HepG2 (cell line): Measurements from ENCODE around the gene ZNF628. TPM values are rescaled to one million over a fixed set of nuclear protein-coding genes. Genes with fewer than 3 reads are reported as not detected.
A peak's percentile ranks its signal among the peaks of the same experiment; 100 is the strongest.

ENCODE experiments used
- BCLAF1 ChIP-seq: fragments of 450-650 bp; IDR thresholded peaks from 2 replicates; pipeline ENCODE4 v1.6.1; 2017; ENCODE audit warnings: mild to moderate bottlenecking
- CHD2 ChIP-seq: IDR thresholded peaks from 2 replicates; pipeline ENCODE4 v1.6.1; 2011; ENCODE audit warnings: low read depth, low read length, improper control_type of control experiment
- GLI4 ChIP-seq: sonication (generic); formaldehyde crosslinking; IDR thresholded peaks from 2 replicates; pipeline ENCODE4 v1.5.1; 2020; ENCODE audit warnings: missing genetic modification reagents, mild to moderate bottlenecking, moderate library complexity, borderline replicate concordance
- HMGA1 ChIP-seq: sonication (generic); formaldehyde crosslinking; conservative IDR thresholded peaks from 2 replicates; pipeline ENCODE4 v1.4.0; 2020; ENCODE audit warnings: missing genetic modification reagents
- KDM1A ChIP-seq: IDR thresholded peaks from 2 replicates; pipeline ENCODE4 v1.6.1; 2016; ENCODE audit warnings: missing compliant biosample characterization
- MTERF4 ChIP-seq: sonication (generic); formaldehyde crosslinking; IDR thresholded peaks from 2 replicates; pipeline ENCODE4 v1.8.0; 2023; ENCODE audit warnings: mild to moderate bottlenecking, missing genetic modification reagents
- NFIB ChIP-seq: sonication (generic); formaldehyde crosslinking; IDR thresholded peaks from 2 replicates; pipeline ENCODE4 v1.9.0; 2021; ENCODE audit warnings: missing genetic modification reagents, mild to moderate bottlenecking, borderline replicate concordance
- POGZ ChIP-seq: sonication (generic); formaldehyde crosslinking; IDR thresholded peaks from 2 replicates; pipeline ENCODE4 v1.4.0; 2020; ENCODE audit warnings: mild to moderate bottlenecking, missing genetic modification reagents
- SMAD9 ChIP-seq: sonication (generic); formaldehyde crosslinking; IDR thresholded peaks from 2 replicates; pipeline ENCODE4 v1.5.1; 2020; ENCODE audit warnings: mild to moderate bottlenecking, missing genetic modification reagents
- SMYD3 ChIP-seq: sonication (generic); formaldehyde crosslinking; IDR thresholded peaks from 2 replicates; pipeline ENCODE4 v1.8.1; 2023; ENCODE audit warnings: mild to moderate bottlenecking, missing genetic modification reagents
- ZNF274 ChIP-seq: sonication (generic); formaldehyde crosslinking; IDR thresholded peaks from 2 replicates; pipeline ENCODE4 v1.5.1; 2020; ENCODE audit warnings: mild to moderate bottlenecking, missing genetic modification reagents
- ZNF337 ChIP-seq: sonication (generic); formaldehyde crosslinking; IDR thresholded peaks from 2 replicates; pipeline ENCODE4 v1.5.1; 2020; ENCODE audit warnings: missing genetic modification reagents, low read depth, mild to moderate bottlenecking, borderline replicate concordance
- ZNF574 ChIP-seq: sonication (generic); formaldehyde crosslinking; IDR thresholded peaks from 2 replicates; pipeline ENCODE4 v1.4.0; 2020; ENCODE audit warnings: missing genetic modification reagents
- polyA plus RNA-seq, 8 experiments: library from polyadenylated mRNA; depleted of rRNA in 3 of 8; stranded (reverse) in 7 of 8; unstranded in 1 of 8; fragments of >200 nt; fragmentation: Illumina TruSeq in 4 of 8; extraction: Trizol in 4 of 8; gene quantifications; 2 replicates each; pipeline versions ENCODE4 v1.2.1 to v1.2.3, GENCODE V29; 2011 to 2016; ENCODE audit warnings: low read depth in 4 of 8, missing spikeins in 1 of 8, mixed read lengths in 1 of 8; ENCODE audit not compliant: insufficient read depth in 1 of 8
- total RNA-seq, 5 experiments: library from RNA; depleted of rRNA; stranded (reverse); fragments of >200 nt; fragmentation: Illumina TruSeq; extraction: Trizol; gene quantifications; 2 replicates each; pipeline ENCODE4 v1.2.3, GENCODE V29; 2016; ENCODE audit warnings: low read depth in 1 of 5
- TF ChIP-seq, protein P1 (sequence below): IDR thresholded peaks from 2 replicates; pipeline ENCODE4 v1.6.1; 2012; ENCODE audit warnings: low read depth, low read length, improper control_type of control experiment
- TF ChIP-seq, protein P2 (sequence below): sonication (generic); formaldehyde crosslinking; IDR thresholded peaks from 2 replicates; pipeline ENCODE4 v1.4.0; 2020; ENCODE audit warnings: mild to moderate bottlenecking, missing genetic modification reagents
- TF ChIP-seq, protein P3 (sequence below): IDR thresholded peaks from 2 replicates; pipeline ENCODE4 v1.6.1; 2016

The ZNF628 gene
- total and polyA plus RNA-seq, 2 of the 13 experiments (the other 11 are each of a cell fraction or from before 2014, with no cell fraction given), result 0.54 to 1.2 TPM

DNA sequence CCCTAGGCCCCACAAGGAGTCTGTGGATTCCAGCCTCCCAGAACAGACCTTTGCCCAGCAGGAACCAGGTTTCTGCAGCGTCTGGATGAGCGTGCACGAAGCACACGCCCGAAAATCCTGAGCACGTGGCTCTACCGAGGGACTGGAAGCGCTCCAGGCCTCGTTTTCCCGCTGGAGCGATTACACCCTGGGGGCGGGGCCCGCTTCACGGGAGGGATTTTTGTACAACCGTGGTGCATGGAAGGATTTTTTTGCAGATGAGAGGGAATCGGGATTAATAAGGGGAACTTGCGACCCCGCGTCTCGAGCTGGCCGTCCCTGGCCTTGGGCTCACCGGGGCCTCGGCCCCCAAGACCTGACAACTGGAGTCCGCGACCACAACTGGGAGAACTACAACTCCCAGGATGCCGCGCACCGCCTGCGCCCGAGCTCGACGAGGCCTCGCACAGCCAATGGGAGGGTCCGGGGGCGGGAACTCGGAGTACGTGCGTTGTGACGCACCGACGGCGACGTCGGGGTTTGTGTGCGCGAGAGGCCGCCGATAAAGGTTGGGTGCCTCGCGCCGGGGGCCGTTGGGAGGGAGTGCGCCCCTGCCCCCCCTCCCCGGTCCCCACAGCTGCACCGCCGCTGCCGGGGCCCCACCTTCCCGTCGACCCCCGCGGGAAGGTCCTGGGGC is at the start of gene ZNF628 (continued):
- TF ChIP-seq BCLAF1, result no peak
- no peak for TF ChIP-seq NFIB
- TF ChIP-seq KDM1A (CRISPR knock-in tag), result no peak
- TF ChIP-seq ZNF337 (CRISPR knock-in tag), result no peak
- no peak; the same call in 1 of the 2 replicates for TF ChIP-seq POGZ (CRISPR knock-in tag)
- TF ChIP-seq, protein P1, sequence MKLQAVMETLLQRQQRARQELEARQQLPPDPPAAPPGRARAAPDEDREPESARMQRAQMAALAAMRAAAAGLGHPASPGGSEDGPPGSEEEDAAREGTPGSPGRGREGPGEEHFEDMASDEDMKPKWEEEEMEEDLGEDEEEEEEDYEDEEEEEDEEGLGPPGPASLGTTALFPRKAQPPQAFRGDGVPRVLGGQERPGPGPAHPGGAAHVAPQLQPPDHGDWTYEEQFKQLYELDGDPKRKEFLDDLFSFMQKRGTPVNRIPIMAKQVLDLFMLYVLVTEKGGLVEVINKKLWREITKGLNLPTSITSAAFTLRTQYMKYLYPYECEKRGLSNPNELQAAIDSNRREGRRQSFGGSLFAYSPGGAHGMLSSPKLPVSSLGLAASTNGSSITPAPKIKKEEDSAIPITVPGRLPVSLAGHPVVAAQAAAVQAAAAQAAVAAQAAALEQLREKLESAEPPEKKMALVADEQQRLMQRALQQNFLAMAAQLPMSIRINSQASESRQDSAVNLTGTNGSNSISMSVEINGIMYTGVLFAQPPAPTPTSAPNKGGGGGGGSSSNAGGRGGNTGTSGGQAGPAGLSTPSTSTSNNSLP, result no peak
- TF ChIP-seq ZNF574 (CRISPR knock-in tag), result peak; percentile 73
- 0 out of 2 replicates have a peak, but pooled peaks have one; percentile 50 for TF ChIP-seq MTERF4 (CRISPR knock-in tag)
- TF ChIP-seq CHD2, result peak; percentile 64; the same call in 1 of the 2 replicates
- TF ChIP-seq, protein P2, sequence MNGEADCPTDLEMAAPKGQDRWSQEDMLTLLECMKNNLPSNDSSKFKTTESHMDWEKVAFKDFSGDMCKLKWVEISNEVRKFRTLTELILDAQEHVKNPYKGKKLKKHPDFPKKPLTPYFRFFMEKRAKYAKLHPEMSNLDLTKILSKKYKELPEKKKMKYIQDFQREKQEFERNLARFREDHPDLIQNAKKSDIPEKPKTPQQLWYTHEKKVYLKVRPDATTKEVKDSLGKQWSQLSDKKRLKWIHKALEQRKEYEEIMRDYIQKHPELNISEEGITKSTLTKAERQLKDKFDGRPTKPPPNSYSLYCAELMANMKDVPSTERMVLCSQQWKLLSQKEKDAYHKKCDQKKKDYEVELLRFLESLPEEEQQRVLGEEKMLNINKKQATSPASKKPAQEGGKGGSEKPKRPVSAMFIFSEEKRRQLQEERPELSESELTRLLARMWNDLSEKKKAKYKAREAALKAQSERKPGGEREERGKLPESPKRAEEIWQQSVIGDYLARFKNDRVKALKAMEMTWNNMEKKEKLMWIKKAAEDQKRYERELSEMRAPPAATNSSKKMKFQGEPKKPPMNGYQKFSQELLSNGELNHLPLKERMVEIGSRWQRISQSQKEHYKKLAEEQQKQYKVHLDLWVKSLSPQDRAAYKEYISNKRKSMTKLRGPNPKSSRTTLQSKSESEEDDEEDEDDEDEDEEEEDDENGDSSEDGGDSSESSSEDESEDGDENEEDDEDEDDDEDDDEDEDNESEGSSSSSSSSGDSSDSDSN (CRISPR knock-in tag), result peak; percentile 72
- peak; percentile 93 for TF ChIP-seq ZNF274 (CRISPR knock-in tag)
- TF ChIP-seq SMAD9 (CRISPR knock-in tag), result no peak
- TF ChIP-seq SMYD3 (CRISPR knock-in tag), result no peak; the same call in 1 of the 2 replicates
- TF ChIP-seq HMGA1 (CRISPR knock-in tag), result no peak
- TF ChIP-seq GLI4, result no peak; the same call in 1 of the 2 replicates
- TF ChIP-seq, protein P3, sequence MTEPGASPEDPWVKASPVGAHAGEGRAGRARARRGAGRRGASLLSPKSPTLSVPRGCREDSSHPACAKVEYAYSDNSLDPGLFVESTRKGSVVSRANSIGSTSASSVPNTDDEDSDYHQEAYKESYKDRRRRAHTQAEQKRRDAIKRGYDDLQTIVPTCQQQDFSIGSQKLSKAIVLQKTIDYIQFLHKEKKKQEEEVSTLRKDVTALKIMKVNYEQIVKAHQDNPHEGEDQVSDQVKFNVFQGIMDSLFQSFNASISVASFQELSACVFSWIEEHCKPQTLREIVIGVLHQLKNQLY, result 0 out of 2 replicates have a peak, but pooled peaks have one; percentile 36
